ENCODE data around the gene PPIG.

DNA sequence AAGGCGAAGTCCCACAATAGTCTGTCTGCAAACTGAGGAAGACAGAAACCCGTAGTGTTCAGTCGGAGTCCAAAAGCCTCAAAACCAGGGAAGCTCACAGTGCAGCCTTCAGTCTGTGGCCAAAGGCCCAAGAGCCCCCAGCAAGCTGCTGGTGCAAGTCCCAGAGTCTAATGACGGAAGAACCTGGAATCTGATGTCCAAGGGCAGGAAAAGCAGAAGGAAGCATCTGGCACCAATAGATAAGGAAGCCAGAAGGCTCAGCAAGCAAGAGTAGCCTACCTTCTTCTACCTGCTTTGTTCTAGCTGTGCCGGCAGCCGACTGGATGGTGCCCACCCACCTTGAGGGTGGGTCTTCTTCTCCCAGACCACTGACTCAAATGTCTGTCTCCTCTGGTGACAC is 88.3 kb downstream of the PPIG start:
- TF ChIP-seq, protein P1, sequence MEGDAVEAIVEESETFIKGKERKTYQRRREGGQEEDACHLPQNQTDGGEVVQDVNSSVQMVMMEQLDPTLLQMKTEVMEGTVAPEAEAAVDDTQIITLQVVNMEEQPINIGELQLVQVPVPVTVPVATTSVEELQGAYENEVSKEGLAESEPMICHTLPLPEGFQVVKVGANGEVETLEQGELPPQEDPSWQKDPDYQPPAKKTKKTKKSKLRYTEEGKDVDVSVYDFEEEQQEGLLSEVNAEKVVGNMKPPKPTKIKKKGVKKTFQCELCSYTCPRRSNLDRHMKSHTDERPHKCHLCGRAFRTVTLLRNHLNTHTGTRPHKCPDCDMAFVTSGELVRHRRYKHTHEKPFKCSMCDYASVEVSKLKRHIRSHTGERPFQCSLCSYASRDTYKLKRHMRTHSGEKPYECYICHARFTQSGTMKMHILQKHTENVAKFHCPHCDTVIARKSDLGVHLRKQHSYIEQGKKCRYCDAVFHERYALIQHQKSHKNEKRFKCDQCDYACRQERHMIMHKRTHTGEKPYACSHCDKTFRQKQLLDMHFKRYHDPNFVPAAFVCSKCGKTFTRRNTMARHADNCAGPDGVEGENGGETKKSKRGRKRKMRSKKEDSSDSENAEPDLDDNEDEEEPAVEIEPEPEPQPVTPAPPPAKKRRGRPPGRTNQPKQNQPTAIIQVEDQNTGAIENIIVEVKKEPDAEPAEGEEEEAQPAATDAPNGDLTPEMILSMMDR (IDR thresholded peaks at IDR 0.05) = no peak
- no peak for TF ChIP-seq EZH2 (IDR thresholded peaks at IDR 0.05)
- TF ChIP-seq EZH2phosphoT487 (IDR thresholded peaks at IDR 0.05) = no peak
